ENCODE measurements around the gene RBPMS2. TPM values are rescaled to one million over a fixed set of nuclear protein-coding genes. Genes with fewer than 3 reads are reported as not detected.

RBPMS2 gene
- total and polyA plus RNA-seq, 9 donors: 1.1 to 23.8 (median 10.4) TPM

DNA sequence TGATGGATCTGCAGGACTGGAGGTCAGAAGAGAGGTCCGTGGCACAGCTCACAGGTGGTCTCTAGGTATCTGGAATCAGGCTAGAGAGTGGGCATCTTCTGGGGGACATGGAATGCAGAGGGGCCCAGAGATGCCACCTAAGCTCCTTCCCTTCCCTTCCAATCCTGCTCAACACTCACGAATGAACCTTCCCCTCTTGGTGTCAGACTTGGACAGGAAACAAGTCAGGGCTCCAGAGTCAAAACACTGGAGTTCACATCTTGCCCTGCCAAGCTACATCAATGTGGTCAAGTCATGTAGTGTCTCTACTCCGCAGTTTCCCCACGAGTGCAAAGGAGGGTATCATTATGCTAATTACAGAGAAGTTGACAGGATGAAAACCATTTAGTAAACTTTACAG is 16.0 kb upstream of the RBPMS2 start:
- no peaks in the 10 kb centered on the region for H3K36me3 ChIP-seq
- H3K4me1 ChIP-seq (ENCODE audit: insufficient read depth): no peaks in the 10 kb centered on the region

DNA sequence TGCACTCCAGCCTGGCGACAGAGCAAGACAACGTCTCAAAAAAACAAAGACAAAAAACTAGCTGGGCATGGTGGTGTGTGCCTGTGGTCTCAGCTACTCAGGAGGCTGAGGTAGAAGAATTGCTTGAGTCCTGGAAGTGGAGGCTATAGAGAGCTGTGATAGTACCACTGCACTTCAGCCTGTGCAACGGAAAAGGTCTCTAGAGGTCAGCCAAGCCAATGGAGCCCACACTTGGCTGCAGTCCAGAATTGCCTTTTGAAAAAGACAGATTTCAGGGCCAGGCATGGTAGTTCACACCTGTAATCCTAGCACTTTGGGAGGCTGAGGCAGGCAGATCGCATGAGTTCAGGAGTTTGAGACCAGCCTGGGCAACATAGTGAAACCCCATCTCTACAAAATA is 8.4 kb upstream of the RBPMS2 start:
- Histone ChIP-seq H3K4me3 (no peak overlapping the region), H3K4me1 (ENCODE audit: insufficient read depth) (no peaks in the 10 kb centered on the region), H3K27ac (no peak overlapping the region), H3K9me3 (no peaks in the 10 kb centered on the region), H3K27me3 (no peaks in the 10 kb centered on the region), H3K36me3 (no peaks in the 10 kb centered on the region)
- intact Hi-C loops (cut with DNase I): no loop called here
- no peak for DNase-seq
- TF ChIP-seq POLR2A (IDR thresholded peaks at IDR 0.05): no peak
- no peak for TF ChIP-seq EP300 (IDR thresholded peaks at IDR 0.05)
- TF ChIP-seq, protein P1, sequence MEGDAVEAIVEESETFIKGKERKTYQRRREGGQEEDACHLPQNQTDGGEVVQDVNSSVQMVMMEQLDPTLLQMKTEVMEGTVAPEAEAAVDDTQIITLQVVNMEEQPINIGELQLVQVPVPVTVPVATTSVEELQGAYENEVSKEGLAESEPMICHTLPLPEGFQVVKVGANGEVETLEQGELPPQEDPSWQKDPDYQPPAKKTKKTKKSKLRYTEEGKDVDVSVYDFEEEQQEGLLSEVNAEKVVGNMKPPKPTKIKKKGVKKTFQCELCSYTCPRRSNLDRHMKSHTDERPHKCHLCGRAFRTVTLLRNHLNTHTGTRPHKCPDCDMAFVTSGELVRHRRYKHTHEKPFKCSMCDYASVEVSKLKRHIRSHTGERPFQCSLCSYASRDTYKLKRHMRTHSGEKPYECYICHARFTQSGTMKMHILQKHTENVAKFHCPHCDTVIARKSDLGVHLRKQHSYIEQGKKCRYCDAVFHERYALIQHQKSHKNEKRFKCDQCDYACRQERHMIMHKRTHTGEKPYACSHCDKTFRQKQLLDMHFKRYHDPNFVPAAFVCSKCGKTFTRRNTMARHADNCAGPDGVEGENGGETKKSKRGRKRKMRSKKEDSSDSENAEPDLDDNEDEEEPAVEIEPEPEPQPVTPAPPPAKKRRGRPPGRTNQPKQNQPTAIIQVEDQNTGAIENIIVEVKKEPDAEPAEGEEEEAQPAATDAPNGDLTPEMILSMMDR (IDR thresholded peaks at IDR 0.05): no peak
- 95 to 96% (median 96%) methylated on average over 4 of the region's 4 CpGs for WGBS, 3 donors

More for the DNA sequence above, 16.0 kb upstream of the RBPMS2 start:
- H3K9me3 ChIP-seq: no peaks in the 10 kb centered on the region
- 37 to 52% (median 43%) methylated on average over 4 of the region's 4 CpGs for WGBS, 3 donors
- DNase-seq: no peak
- TF ChIP-seq, protein P1 (IDR thresholded peaks at IDR 0.05): no peak
- TF ChIP-seq POLR2A (IDR thresholded peaks at IDR 0.05): no peak
- no peak for TF ChIP-seq EP300 (IDR thresholded peaks at IDR 0.05)
- intact Hi-C loops (cut with DNase I): no loop called here
- H3K4me3 ChIP-seq: no peak overlapping the region
- no peaks in the 10 kb centered on the region for H3K27me3 ChIP-seq
- no peak overlapping the region for H3K27ac ChIP-seq

DNA sequence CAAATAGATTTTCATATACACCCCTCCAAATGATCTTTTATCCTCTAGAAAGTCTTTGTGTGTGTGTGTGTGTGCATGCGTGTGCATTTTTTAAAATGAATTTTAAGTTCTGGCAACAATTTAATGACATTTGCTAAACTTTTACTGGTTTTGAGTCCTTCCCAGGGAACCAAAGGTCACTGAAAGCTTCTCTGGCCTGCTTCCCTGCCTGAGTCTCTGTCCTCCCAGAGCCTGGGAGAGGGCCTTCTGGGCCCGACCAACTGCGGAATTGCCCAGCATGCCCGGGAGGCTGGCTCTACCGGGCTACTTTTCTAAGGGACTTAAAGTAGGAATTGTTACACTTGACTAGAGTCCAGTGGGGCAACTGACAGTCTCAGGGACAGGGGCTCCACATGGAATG is 7.4 kb upstream of the RBPMS2 start:
- H3K27ac ChIP-seq: no peak overlapping the region
- no peak for TF ChIP-seq POLR2A (IDR thresholded peaks at IDR 0.05)
- no peaks in the 10 kb centered on the region for H3K9me3 ChIP-seq
- intact Hi-C loops (cut with DNase I): no loop called here
- no peak overlapping the region for H3K4me3 ChIP-seq
- no peaks in the 10 kb centered on the region for H3K27me3 ChIP-seq
- no peaks in the 10 kb centered on the region for H3K4me1 ChIP-seq (ENCODE audit: insufficient read depth)
- H3K36me3 ChIP-seq: no peaks in the 10 kb centered on the region
- WGBS, 3 donors: 66 to 79% (median 76%) methylated on average over 5 of the region's 5 CpGs
- no peak for DNase-seq

DNA sequence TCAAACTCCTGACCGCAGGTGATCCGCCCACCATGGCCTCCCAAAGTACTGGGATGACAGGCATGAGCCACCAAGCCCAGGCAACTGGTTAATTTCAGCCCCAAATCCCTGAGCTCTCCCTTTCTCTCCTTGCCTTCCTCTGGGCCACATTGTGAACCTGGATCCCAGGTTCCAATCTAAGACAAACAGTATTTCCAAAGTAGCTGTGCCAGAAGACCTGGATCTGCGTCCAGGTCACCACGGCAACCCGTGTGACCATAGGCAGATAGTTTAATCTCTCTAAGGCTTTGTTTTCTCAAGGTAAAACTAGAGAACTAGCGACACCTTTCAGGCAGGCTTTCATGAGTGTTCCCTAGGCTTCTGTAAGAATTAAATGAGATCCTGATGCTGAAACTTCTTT is 5.9 kb upstream of the RBPMS2 start:
- no peaks in the 10 kb centered on the region for H3K9me3 ChIP-seq
- intact Hi-C loops (cut with DNase I): no loop called here
- no peaks in the 10 kb centered on the region for H3K4me1 ChIP-seq (ENCODE audit: insufficient read depth)
- H3K27me3 ChIP-seq: no peaks in the 10 kb centered on the region
- TF ChIP-seq POLR2A (IDR thresholded peaks at IDR 0.05): no peak
- TF ChIP-seq, protein P1 (IDR thresholded peaks at IDR 0.05): no peak
- no peak for TF ChIP-seq EP300 (IDR thresholded peaks at IDR 0.05)
- 79 to 87% (median 87%) methylated on average over 6 of the region's 6 CpGs for WGBS, 3 donors
- no peak overlapping the region for H3K4me3 ChIP-seq
- no peak overlapping the region for H3K27ac ChIP-seq
- no peak for DNase-seq
- no peaks in the 10 kb centered on the region for H3K36me3 ChIP-seq

DNA sequence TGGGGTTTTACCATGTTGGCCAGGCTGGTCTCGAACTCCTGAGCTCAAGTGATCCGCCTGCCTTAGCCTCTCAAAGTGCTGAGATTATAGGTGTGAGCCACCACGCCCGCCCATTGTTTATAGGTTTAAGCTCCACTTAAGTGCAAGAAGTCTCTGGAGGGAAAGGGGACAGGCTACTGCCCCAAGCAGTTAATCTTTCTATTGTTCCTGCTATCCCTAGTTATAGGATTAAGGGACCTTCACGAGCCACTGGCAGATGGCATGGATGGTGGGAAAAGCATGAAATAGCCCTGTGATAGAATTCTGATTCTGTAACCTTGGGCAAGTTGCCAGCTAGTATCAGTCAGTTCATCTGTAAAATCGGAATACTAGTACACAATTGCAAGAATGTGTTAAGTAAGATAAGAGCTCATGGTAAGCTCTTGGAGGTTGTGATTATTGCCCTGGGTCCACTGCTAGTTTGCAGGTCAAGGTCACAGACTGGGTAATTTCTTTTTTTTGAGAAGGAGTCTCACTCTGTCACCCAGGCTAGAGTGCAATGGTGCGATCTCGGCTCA is 5.3 kb upstream of the RBPMS2 start:
- Histone ChIP-seq H3K27me3 (no peaks in the 10 kb centered on the region), H3K4me1 (ENCODE audit: insufficient read depth) (no peaks in the 10 kb centered on the region), H3K4me3 (no peak overlapping the region), H3K27ac (no peak overlapping the region), H3K36me3 (no peaks in the 10 kb centered on the region), H3K9me3 (no peaks in the 10 kb centered on the region)
- WGBS, 3 donors: 79 to 89% (median 82%) methylated on average over 8 of the region's 8 CpGs
- TF ChIP-seq POLR2A (IDR thresholded peaks at IDR 0.05) (no peak), EP300 (IDR thresholded peaks at IDR 0.05) (no peak)
- TF ChIP-seq, protein P1 (IDR thresholded peaks at IDR 0.05): no peak
- no peak for DNase-seq
- intact Hi-C loops (cut with DNase I): no loop called here
